Testis (tissue), 3 donors: ENCODE data around the gene ZNF530. TPM values are rescaled to one million over a fixed set of nuclear protein-coding genes. Genes with fewer than 3 reads are reported as not detected.

Experiments
- DNase-seq: peaks from one replicate; pipeline ENCODE4 v3.0.0-alpha.2; 2019
- H3K27ac ChIP-seq, 2 donors: fragments of 200-600 bp; sonication (generic); one replicate each; pipeline ENCODE4 v1.5.1; 2019
- H3K27me3 ChIP-seq: fragments of 200-600 bp; sonication (generic); one replicate; pipeline ENCODE4 v1.5.1; 2019
- H3K36me3 ChIP-seq: fragments of 200-600 bp; sonication (generic); one replicate; pipeline ENCODE4 v1.5.1; 2017; ENCODE audit warnings: low read depth; ENCODE audit errors: missing control alignments
- H3K4me1 ChIP-seq: fragments of 200-600 bp; sonication (generic); one replicate; pipeline ENCODE4 v1.5.1; 2019
- H3K4me3 ChIP-seq, 2 donors: fragments of 200-600 bp; sonication (generic); one replicate each; pipeline ENCODE4 v1.5.1; 2017 to 2019
- H3K9me3 ChIP-seq: fragments of 200-600 bp; sonication (generic); one replicate; pipeline ENCODE4 v1.5.1; 2017
- CTCF ChIP-seq, 3 experiments: fragments of 450-650 bp in 2 of 3; fragments of 200-600 bp in 1 of 3; sonication (generic) in 1 of 3; IDR thresholded peaks; one replicate each; pipeline ENCODE4 v1.5.1; 2016 to 2019; ENCODE audit warnings: antibody characterized with exemption in 3 of 3, mild to moderate bottlenecking in 2 of 3, moderate library complexity in 1 of 3
- POLR2A ChIP-seq: fragments of 450-650 bp; IDR thresholded peaks from one replicate; pipeline ENCODE4 v1.6.1; 2017; ENCODE audit warnings: antibody characterized with exemption, mild to moderate bottlenecking, moderate library complexity
- WGBS, 2 donors: methylation state at CpG; one replicate each; pipeline ENCODE4 v1.1.5; 2018; 5-methylcytosine and 5-hydroxymethylcytosine counted together
- intact Hi-C: fragments of 100-400 bp; cut with DNase I; formaldehyde crosslinking; loops from one replicate; pipeline ENCODE4 v1.15.1; 2023; ENCODE audit warnings: low total_unique reads
- polyA plus RNA-seq: library from polyadenylated mRNA; stranded (reverse); fragments of 350-450 nt; fragmentation: Illumina TruSeq; extraction: RNeasy Lipid Tissue Mini Kit (QIAGEN cat#74804); gene quantifications from one replicate; pipeline ENCODE4 v1.2.3, GENCODE V29; 2014; ENCODE audit warnings: low read depth, low replicate concordance; ENCODE audit not compliant: insufficient read depth
- total RNA-seq, 2 donors: library from RNA; depleted of rRNA; stranded (reverse); fragments of >200 nt; gene quantifications; one replicate each; pipeline ENCODE4 v1.2.3, GENCODE V29; 2016

ZNF530 gene
- total and polyA plus RNA-seq, 3 donors from 2014 or later, result 3.0 to 9.8 (median 4.6) TPM

GRCh38 chr19:57642396-57643046 lies 42.8 kb downstream of the ZNF530 start:
- Histone ChIP-seq H3K9me3 (no peaks in the 10 kb centered on the region), H3K27me3 (no peaks in the 10 kb centered on the region), H3K27ac (no peak overlapping the region), H3K4me1 (no peaks in the 10 kb centered on the region), H3K4me3 (no peak overlapping the region), H3K36me3 (peaks cover 5% of the 10 kb centered on the region)
- WGBS, 2 donors, result 94% methylated on average over 4 of the region's 4 CpGs
- intact Hi-C loops, result no loop called here
- DNase-seq, result no peak
- TF ChIP-seq CTCF (IDR thresholded peaks at IDR 0.05) (no peak), POLR2A (no peak)

GRCh38 chr19:57643734-57644133 lies 44.0 kb downstream of the ZNF530 start:
- TF ChIP-seq CTCF (IDR thresholded peaks at IDR 0.05) (no peak), POLR2A (no peak)
- Histone ChIP-seq H3K9me3 (no peaks in the 10 kb centered on the region), H3K27me3 (no peaks in the 10 kb centered on the region)

GRCh38 chr19:57648331-57649003 lies 48.8 kb downstream of the ZNF530 start:
- 66 to 67% methylated on average over 6 of the region's 6 CpGs for WGBS, 2 donors
- Histone ChIP-seq H3K4me3 (no peak overlapping the region), H3K4me1 (no peaks in the 10 kb centered on the region), H3K27ac (no peak overlapping the region), H3K27me3 (no peaks in the 10 kb centered on the region), H3K9me3 (no peaks in the 10 kb centered on the region), H3K36me3 (no peaks in the 10 kb centered on the region)
- DNase-seq, result peak; percentile 55
- no peak for TF ChIP-seq POLR2A
- TF ChIP-seq CTCF (IDR thresholded peaks at IDR 0.05), result no peak
- intact Hi-C loops, result no loop called here

More at GRCh38 chr19:57643734-57644133, 44.0 kb downstream of the ZNF530 start:
- intact Hi-C loops, result no loop called here
- no peak overlapping the region for H3K4me3 ChIP-seq
- no peak overlapping the region for H3K27ac ChIP-seq
- no peak for DNase-seq
- H3K4me1 ChIP-seq, result no peaks in the 10 kb centered on the region
- H3K36me3 ChIP-seq, result peaks cover 5% of the 10 kb centered on the region

- no peak overlapping the region for H3K4me3 ChIP-seq
- H3K36me3 ChIP-seq, result no peaks in the 10 kb centered on the region
- no peaks in the 10 kb centered on the region for H3K4me1 ChIP-seq
- no peaks in the 10 kb centered on the region for H3K27me3 ChIP-seq
- H3K9me3 ChIP-seq, result no peaks in the 10 kb centered on the region
- DNase-seq, result no peak
- TF ChIP-seq CTCF (IDR thresholded peaks at IDR 0.05) (no peak), POLR2A (no peak)
- WGBS, 2 donors, result 53 to 55% methylated on average over 6 of the region's 6 CpGs
- intact Hi-C loops, result no loop called here
- no peak overlapping the region for H3K27ac ChIP-seq
Measured at GRCh38 chr19:57651654-57651996, 51.9 kb downstream of the ZNF530 start.

- no peaks in the 10 kb centered on the region for H3K36me3 ChIP-seq
- H3K27ac ChIP-seq, result no peak overlapping the region
- no peaks in the 10 kb centered on the region for H3K4me1 ChIP-seq
- intact Hi-C loops, result no loop called here
- TF ChIP-seq POLR2A (no peak), CTCF (IDR thresholded peaks at IDR 0.05) (no peak)
- no peak overlapping the region for H3K4me3 ChIP-seq
- 92 to 97% methylated on average over 1 to 2 of the region's 2 CpGs for WGBS, 2 donors
- no peaks in the 10 kb centered on the region for H3K27me3 ChIP-seq
- no peaks in the 10 kb centered on the region for H3K9me3 ChIP-seq
- no peak for DNase-seq
Measured at GRCh38 chr19:57653689-57654088, 54.0 kb downstream of the ZNF530 start.
